GM18526 (cell line): ENCODE measurements around the gene PLIN4.
A peak's percentile ranks its signal among the peaks of the same experiment; 100 is the strongest.

Experiments used
- POLR2A ChIP-seq: IDR thresholded peaks from 3 replicates; pipeline ENCODE4 v1.6.1; 2011; ENCODE audit not compliant: insufficient read length; ENCODE audit errors: extremely low read depth

The PLIN4 gene

GRCh38 chr19:4552525-4552819 is 34.2 kb upstream of the PLIN4 start:
- TF ChIP-seq POLR2A, result no peak

GRCh38 chr19:4550479-4551050 is 32.3 kb upstream of the PLIN4 start:
- no peak for TF ChIP-seq POLR2A

- TF ChIP-seq POLR2A, result no peak
Observed at GRCh38 chr19:4550018-4550417, 31.7 kb upstream of the PLIN4 start.

GRCh38 chr19:4548238-4548584 is 29.9 kb upstream of the PLIN4 start:
- no peak for TF ChIP-seq POLR2A

- TF ChIP-seq POLR2A, result no peak
Observed at GRCh38 chr19:4547303-4548237, 29.3 kb upstream of the PLIN4 start.

- TF ChIP-seq POLR2A, result no peak
Observed at GRCh38 chr19:4543842-4544647, 25.8 kb upstream of the PLIN4 start.

- TF ChIP-seq POLR2A, result no peak
Observed at GRCh38 chr19:4542896-4543841, 24.9 kb upstream of the PLIN4 start.

GRCh38 chr19:4541114-4541805 is 23.0 kb upstream of the PLIN4 start:
- TF ChIP-seq POLR2A, result no peak

- peak; percentile 43 for TF ChIP-seq POLR2A
Observed at GRCh38 chr19:4539693-4540581, 21.7 kb upstream of the PLIN4 start, which contains the start of gene LRG1. Gene LRG1, minus strand, starts transcription at chr19:4540036. Its CDS starts 23 bp downstream, at chr19:4540013.

GRCh38 chr19:4539169-4539692 is 20.9 kb upstream of the PLIN4 start:
- TF ChIP-seq POLR2A, result no peak

GRCh38 chr19:4538601-4538954 is 20.3 kb upstream of the PLIN4 start:
- TF ChIP-seq POLR2A, result no peak

GRCh38 chr19:4537953-4538600 is 19.8 kb upstream of the PLIN4 start:
- TF ChIP-seq POLR2A, result no peak

GRCh38 chr19:4536798-4537197 is 18.5 kb upstream of the PLIN4 start:
- no peak for TF ChIP-seq POLR2A
